Esophagus mucosa (tissue), 1 donor: Measurements from ENCODE around the gene CPT1A. TPM values are rescaled to one million over a fixed set of nuclear protein-coding genes. Genes with fewer than 3 reads are reported as not detected.

ENCODE experiments used
- total RNA-seq: library from RNA; stranded (reverse); gene quantifications from one replicate; pipeline ENCODE4 v1.2.4, GENCODE V29; 2023
- donor health status: DM: yes; HTN: yes; CAD: no.

Gene CPT1A
- total RNA-seq, 1 donor from 2014 or later: 23.9 TPM

Other genes with a start within 250 kb of the CPT1A start
- 0.36 TPM for gene GAL, start 157.4 kb downstream of the CPT1A start, total RNA-seq
- gene TESMIN, start 90.4 kb downstream of the CPT1A start, total RNA-seq: 5.2 TPM
- gene MRPL21, start 61.9 kb upstream of the CPT1A start, total RNA-seq: 62.7 TPM
- 12.6 TPM for gene IGHMBP2, start 62.0 kb upstream of the CPT1A start, total RNA-seq
- not detected for gene MRGPRD, start 139.1 kb upstream of the CPT1A start, total RNA-seq
- gene MRGPRF, start 171.3 kb upstream of the CPT1A start, total RNA-seq: 1.7 TPM
- 6.6 TPM for gene TPCN2, start 207.0 kb upstream of the CPT1A start, total RNA-seq